ENCODE data around the gene TCEANC. TPM values are rescaled to one million over a fixed set of nuclear protein-coding genes. Genes with fewer than 3 reads are reported as not detected.

Gene TCEANC
- polyA plus RNA-seq, 1 donor from 2014 or later, result 5.0 TPM

DNA sequence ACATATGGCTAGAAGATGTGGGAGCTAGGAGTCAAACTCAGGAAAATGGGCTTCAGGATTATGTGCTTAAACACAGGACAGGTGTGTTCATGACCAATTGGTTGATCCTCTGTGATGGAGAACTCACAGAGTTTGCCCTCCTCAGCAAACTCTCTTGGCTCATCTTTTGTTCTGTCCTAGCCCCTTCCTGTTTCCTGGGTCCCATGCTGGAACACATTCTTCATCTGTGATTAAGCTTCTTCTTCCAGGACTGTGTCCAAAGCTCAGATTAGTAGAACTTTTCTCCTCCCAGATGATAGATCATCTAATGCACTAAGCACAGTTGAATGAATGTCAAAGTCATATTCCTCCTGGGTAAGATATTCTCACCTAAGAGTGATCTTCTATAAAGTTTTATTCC, 38.8 kb upstream of the TCEANC start:
- no peaks in the 10 kb centered on the region for H4K20me1 ChIP-seq (ENCODE audit: insufficient read depth)
- no peak overlapping the region for H3K27ac ChIP-seq (ENCODE audit: low read length)
- no peaks in the 10 kb centered on the region for H3K27me3 ChIP-seq (ENCODE audit: insufficient read depth, low read depth, low read length)
- no peak overlapping the region for H2AFZ ChIP-seq (ENCODE audit: low read depth, low read length)
- H3K36me3 ChIP-seq (ENCODE audit: insufficient read depth, low read length), result no peaks in the 10 kb centered on the region
- H3K9me3 ChIP-seq (ENCODE audit: low read length), result no peaks in the 10 kb centered on the region
- TF ChIP-seq, protein P1, sequence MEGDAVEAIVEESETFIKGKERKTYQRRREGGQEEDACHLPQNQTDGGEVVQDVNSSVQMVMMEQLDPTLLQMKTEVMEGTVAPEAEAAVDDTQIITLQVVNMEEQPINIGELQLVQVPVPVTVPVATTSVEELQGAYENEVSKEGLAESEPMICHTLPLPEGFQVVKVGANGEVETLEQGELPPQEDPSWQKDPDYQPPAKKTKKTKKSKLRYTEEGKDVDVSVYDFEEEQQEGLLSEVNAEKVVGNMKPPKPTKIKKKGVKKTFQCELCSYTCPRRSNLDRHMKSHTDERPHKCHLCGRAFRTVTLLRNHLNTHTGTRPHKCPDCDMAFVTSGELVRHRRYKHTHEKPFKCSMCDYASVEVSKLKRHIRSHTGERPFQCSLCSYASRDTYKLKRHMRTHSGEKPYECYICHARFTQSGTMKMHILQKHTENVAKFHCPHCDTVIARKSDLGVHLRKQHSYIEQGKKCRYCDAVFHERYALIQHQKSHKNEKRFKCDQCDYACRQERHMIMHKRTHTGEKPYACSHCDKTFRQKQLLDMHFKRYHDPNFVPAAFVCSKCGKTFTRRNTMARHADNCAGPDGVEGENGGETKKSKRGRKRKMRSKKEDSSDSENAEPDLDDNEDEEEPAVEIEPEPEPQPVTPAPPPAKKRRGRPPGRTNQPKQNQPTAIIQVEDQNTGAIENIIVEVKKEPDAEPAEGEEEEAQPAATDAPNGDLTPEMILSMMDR (IDR thresholded peaks at IDR 0.05; ENCODE audit: poor library complexity, severe bottlenecking), result no peak
- TF ChIP-seq, protein P2, sequence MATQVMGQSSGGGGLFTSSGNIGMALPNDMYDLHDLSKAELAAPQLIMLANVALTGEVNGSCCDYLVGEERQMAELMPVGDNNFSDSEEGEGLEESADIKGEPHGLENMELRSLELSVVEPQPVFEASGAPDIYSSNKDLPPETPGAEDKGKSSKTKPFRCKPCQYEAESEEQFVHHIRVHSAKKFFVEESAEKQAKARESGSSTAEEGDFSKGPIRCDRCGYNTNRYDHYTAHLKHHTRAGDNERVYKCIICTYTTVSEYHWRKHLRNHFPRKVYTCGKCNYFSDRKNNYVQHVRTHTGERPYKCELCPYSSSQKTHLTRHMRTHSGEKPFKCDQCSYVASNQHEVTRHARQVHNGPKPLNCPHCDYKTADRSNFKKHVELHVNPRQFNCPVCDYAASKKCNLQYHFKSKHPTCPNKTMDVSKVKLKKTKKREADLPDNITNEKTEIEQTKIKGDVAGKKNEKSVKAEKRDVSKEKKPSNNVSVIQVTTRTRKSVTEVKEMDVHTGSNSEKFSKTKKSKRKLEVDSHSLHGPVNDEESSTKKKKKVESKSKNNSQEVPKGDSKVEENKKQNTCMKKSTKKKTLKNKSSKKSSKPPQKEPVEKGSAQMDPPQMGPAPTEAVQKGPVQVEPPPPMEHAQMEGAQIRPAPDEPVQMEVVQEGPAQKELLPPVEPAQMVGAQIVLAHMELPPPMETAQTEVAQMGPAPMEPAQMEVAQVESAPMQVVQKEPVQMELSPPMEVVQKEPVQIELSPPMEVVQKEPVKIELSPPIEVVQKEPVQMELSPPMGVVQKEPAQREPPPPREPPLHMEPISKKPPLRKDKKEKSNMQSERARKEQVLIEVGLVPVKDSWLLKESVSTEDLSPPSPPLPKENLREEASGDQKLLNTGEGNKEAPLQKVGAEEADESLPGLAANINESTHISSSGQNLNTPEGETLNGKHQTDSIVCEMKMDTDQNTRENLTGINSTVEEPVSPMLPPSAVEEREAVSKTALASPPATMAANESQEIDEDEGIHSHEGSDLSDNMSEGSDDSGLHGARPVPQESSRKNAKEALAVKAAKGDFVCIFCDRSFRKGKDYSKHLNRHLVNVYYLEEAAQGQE (IDR thresholded peaks at IDR 0.05; ENCODE audit: borderline replicate concordance), result no peak
- TF ChIP-seq SMC3 (conservative IDR thresholded peaks at IDR 0.05; ENCODE audit: poor library complexity) (no peak), MXI1 (conservative IDR thresholded peaks at IDR 0.05; ENCODE audit: poor library complexity, severe bottlenecking) (no peak), POLR2AphosphoS5 (IDR thresholded peaks at IDR 0.05) (no peak), EP300 (conservative IDR thresholded peaks at IDR 0.05; ENCODE audit: poor library complexity, severe bottlenecking) (no peak), RAD21 (conservative IDR thresholded peaks at IDR 0.05) (no peak)
- H3F3A ChIP-seq (ENCODE audit: insufficient read depth, low read length, poor library complexity, severe bottlenecking), result no peaks in the 10 kb centered on the region
- H3K9ac ChIP-seq (ENCODE audit: low read length), result no peak overlapping the region
- no peaks in the 10 kb centered on the region for H3K79me2 ChIP-seq (replicated peaks; ENCODE audit: insufficient read depth, low read length)
- no peak overlapping the region for H3K4me3 ChIP-seq (ENCODE audit: low read length)
- no peaks in the 10 kb centered on the region for H3K9me2 ChIP-seq (ENCODE audit: insufficient read depth, low read length)
- no peak overlapping the region for H3K4me2 ChIP-seq (ENCODE audit: low read length)

DNA sequence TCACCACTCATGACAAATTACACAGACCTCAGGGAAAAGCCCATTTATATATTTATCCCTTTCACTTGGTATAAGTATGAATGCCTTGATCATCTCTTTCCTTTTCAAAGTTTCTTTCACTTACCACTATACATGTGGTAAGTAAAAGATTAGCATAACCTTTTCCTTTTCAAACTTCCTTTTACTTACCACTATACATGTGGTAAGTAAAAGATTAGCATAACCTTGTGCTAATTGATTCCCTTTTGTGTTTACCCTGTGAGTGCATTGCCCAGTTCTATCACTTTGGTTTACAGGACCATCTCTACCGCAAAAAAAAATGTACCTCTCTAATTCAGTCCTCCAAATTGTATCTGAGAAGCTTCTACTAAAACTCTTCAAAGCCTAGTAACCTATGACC, 32.7 kb upstream of the TCEANC start:
- Histone ChIP-seq H3K27me3 (ENCODE audit: insufficient read depth, low read depth, low read length) (no peaks in the 10 kb centered on the region), H2AFZ (ENCODE audit: low read depth, low read length) (no peak overlapping the region), H3K79me2 (replicated peaks; ENCODE audit: insufficient read depth, low read length) (no peaks in the 10 kb centered on the region), H3K4me3 (ENCODE audit: low read length) (no peak overlapping the region), H3K9me2 (ENCODE audit: insufficient read depth, low read length) (no peaks in the 10 kb centered on the region), H3K9me3 (ENCODE audit: low read length) (no peaks in the 10 kb centered on the region), H3F3A (ENCODE audit: insufficient read depth, low read length, poor library complexity, severe bottlenecking) (no peaks in the 10 kb centered on the region), H3K4me2 (ENCODE audit: low read length) (no peak overlapping the region), H3K27ac (ENCODE audit: low read length) (no peak overlapping the region), H3K36me3 (ENCODE audit: insufficient read depth, low read length) (no peaks in the 10 kb centered on the region), H4K20me1 (ENCODE audit: insufficient read depth) (no peaks in the 10 kb centered on the region), H3K9ac (ENCODE audit: low read length) (no peak overlapping the region)
- no peak for TF ChIP-seq RAD21 (conservative IDR thresholded peaks at IDR 0.05)
- TF ChIP-seq POLR2AphosphoS5 (IDR thresholded peaks at IDR 0.05), result no peak
- no peak for TF ChIP-seq TAF1 (IDR thresholded peaks at IDR 0.05; ENCODE audit: low read depth)
- TF ChIP-seq, protein P2 (IDR thresholded peaks at IDR 0.05; ENCODE audit: borderline replicate concordance), result no peak
- TF ChIP-seq EP300 (conservative IDR thresholded peaks at IDR 0.05; ENCODE audit: poor library complexity, severe bottlenecking), result no peak
- no peak for TF ChIP-seq MXI1 (conservative IDR thresholded peaks at IDR 0.05; ENCODE audit: poor library complexity, severe bottlenecking)
- TF ChIP-seq SMC3 (conservative IDR thresholded peaks at IDR 0.05; ENCODE audit: poor library complexity), result no peak
- TF ChIP-seq, protein P1 (IDR thresholded peaks at IDR 0.05; ENCODE audit: poor library complexity, severe bottlenecking), result no peak
- TF ChIP-seq EZH2 (IDR thresholded peaks at IDR 0.05; ENCODE audit: borderline replicate concordance, insufficient read depth, low read length, poor library complexity, severe bottlenecking), result no peak
